ENCODE results near the gene SEC14L2.
A peak's percentile ranks its signal among the peaks of the same experiment; 100 is the strongest.
"Not testable (repeated sequence)": the region's sequence is repeated elsewhere in the genome, so short reads cannot be mapped to it uniquely, and the experiment has no call there.

SEC14L2 gene

DNA sequence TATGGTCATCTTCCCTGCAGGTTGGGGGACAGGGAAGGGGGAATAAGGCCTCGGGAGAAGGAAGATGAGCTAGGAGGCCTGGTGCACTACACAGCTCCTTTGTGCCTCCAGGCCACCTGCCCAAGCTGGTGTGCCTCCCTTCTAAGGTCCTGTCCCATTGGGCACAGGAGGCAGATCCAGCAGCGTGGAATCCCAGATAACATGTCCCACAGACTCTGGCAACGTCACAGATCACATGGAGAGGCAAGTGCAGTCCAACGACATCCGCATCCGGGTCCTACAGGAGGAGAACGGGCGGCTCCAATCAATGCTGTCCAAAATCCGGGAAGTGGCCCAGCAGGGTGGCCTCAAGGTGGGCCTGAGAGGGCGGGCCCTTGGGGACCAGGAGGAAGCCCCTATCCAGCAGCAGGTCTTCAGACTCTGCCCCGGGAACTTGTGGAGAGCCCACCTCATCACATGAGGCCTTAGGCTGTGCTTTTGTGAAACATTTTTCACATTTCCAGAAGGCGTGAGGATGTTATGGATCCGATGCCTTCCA lies 21.4 kb upstream of the SEC14L2 start:
- no peak for DNase-seq (ENCODE audit: low spot score)

DNA sequence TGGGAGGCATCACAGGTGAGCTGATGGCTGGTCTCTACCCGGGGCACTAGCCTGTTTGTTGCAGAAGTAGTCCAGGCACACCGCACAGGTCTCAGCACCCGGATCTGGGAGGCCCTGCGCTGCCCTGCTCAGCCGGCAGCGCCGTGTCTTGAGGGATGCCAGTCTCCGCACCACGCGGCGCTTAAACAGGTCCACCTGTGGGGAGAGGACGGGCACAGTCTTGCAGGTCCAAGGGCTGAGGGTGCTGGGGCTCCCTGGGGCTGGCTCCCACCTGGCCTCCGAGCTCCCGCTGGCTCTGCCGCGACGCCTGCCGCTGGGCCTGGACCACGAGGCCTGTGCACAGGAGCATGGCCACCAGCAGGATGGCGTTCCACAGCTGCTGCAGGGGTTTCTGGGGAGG lies 16.8 kb upstream of the SEC14L2 start:
- DNase-seq (ENCODE audit: low spot score): no peak

DNA sequence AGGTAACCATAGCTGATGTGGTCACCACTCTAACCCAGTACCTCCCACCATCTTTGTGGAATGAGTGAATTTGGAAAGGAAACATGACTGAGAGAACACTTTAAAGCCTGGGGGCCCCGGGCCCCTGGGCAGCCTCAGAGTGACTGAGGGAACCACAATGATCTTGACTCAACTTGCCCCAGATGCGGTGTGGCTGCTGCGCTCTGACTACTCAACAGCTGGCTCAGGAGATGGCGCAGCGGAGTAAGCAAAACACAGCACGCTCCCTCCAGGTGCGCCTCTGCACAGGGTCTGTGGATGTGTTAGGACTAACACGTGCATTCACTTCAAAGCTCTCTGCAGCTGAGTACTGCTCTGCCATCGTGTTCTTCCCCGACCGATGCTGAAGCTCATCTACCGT lies 15.6 kb upstream of the SEC14L2 start:
- no peak for DNase-seq (ENCODE audit: low spot score)

DNA sequence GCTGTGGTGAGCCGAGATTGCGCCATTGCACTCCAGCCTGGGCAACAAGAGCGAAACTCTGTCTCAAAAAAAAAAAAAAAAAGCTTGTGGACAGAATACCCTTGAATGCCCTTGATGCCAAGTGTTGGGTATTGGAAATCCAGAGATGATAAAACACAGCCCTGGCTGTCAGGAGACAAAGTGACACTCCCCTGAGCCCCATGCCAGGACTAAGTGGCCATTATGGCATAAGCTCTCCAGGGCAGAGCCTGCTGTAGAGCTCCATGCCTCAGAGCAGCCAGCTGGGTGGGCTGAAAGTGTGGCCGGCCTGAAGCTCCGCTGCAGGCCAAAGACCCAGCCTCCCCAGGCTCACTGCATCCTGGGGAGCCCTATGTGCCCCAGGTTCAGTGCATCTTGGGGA lies 14.5 kb upstream of the SEC14L2 start:
- no peak for DNase-seq (ENCODE audit: low spot score)

DNA sequence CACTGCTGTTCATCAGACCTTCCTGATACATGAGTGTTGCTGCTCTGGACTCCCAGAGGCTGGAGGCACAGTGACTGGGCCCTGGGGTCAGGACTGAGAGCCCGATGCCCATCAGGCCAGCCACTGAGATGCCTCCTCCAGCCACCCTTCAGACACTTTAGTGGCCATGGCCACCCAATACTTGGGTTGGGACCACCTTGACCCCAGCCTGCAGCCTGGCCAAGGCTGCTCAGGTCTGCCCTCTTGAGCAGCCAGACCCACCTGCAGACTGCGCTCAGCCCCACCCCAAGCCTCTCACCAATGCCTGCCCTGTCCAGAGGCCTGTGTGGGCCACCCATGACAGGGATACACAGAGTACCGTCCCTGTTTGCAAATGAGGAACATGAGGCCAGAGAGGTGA lies 13.8 kb upstream of the SEC14L2 start:
- no peak for DNase-seq (ENCODE audit: low spot score)

DNA sequence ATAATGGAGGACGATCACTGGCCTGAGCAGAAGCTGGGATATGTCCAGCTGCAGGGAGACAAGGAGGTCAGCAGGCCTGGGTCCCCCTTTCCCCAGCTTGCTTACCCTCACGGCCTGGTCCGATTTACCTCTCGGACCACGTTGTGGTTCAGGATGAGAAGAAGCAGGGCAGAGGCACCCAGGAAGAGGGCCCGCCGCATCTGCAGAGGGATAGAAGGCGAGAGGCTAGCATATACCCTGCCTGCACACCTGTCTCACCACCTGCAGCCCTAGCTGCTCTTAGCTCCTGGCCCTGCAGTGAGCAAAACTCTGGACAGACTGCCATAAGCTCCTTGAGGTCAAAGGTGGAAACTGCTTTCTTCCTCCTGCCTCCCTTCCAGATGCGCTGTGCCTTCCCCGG lies 10.9 kb upstream of the SEC14L2 start:
- no peak for DNase-seq (ENCODE audit: low spot score)

DNA sequence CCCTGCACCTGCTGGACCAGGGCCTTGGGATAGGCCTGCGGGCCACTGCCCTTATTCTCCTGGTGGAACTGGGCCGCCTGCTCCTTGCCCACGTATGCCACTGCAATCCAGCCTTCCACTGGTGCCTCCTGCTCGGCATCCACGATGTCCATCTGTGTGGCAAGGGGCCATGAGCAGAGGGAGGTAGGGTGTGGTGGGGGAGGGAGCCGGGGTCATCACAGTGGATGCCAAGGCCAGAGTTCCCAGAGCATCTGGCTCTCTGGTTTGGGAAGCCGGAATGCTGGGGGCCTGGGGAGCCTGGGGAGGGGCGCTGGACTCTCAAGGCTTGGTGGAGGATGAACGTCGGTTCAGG lies 10.2 kb upstream of the SEC14L2 start:
- DNase-seq (ENCODE audit: low spot score): no peak

DNA sequence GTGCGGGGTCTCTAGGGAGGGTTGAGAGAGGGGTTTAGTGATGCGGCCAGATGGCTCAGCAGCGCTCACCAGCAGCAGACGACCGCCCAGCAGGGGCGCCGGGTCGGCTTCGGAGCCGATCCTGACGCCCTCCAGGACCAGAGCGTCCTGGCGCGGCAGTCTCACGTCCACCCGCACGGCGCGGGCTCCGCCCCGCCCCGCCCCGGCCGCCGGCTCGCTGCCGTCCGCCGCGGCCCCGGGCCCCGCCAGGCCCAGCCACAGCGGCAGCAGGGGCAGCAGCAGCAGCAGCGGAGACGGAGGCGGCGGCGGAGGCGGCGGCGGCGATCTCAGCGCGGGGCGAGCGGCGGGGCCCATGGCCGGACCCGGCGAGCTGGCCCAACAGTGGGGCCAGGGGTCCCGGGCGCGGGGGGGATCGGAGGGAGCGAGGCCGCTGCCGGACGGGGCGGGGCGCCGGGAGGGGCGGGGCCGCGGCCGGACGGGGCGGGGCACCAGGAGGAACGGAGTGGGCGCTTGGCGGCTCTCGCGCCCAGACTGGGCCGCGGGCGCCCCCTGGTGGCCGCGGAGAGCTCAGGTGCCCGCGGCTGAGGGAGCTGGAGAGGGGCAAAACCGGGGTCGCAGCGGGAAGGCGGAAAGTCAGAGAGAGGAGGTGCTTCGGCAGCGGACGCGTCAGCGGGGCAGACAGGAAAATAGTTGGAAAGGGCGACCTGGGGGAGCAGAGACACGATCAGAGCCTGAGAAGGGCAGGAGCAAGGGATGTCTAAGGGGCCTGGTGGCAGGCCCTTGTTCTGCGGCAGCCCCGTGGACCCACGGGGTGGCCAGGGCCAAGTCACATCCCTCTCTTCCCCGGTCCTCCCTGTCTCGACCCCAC lies 9.6 kb upstream of the SEC14L2 start, which contains the start of gene RNF215:
RNF215 (minus strand) TSS at position 452 of the 868 bp plus-strand sequence; CDS start at position 354, 98 bp downstream.
- DNase-seq (ENCODE audit: low spot score): peak; percentile 91

DNA sequence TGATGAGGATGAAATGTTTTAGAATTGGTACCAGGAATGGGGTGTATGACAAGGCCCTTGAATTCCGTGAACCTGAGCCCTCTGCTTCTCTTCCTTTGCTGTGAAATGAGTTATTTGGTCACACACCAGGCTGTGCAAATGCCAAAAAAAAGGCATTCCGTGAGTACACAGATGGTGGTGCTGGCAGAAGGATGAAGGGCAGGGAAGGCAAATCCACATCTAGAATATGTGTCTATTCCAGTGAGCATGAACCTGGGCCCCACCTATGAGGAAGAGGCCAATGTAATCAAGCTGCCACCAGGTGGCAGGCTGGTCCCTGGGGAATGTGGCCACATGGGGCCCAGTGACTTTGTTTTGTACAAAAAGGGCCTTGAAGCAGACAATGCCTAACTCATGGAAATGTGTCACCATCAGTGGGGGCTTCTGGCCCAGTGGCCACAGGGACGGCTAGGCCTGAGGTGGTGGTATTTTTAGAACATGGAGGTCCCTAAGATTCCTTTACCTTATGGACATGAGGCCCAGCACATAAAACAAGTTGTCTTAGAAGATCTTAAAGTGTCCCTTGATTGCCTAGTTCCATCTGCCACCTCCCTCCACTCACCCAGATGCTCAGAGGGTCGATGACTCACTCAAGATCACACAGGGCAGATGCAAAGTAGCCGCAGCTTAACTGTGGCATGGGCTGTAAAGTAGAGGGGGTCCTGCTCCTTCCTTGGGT lies 5.7 kb upstream of the SEC14L2 start:
- peak; percentile 88 for DNase-seq (ENCODE audit: low spot score)

DNA sequence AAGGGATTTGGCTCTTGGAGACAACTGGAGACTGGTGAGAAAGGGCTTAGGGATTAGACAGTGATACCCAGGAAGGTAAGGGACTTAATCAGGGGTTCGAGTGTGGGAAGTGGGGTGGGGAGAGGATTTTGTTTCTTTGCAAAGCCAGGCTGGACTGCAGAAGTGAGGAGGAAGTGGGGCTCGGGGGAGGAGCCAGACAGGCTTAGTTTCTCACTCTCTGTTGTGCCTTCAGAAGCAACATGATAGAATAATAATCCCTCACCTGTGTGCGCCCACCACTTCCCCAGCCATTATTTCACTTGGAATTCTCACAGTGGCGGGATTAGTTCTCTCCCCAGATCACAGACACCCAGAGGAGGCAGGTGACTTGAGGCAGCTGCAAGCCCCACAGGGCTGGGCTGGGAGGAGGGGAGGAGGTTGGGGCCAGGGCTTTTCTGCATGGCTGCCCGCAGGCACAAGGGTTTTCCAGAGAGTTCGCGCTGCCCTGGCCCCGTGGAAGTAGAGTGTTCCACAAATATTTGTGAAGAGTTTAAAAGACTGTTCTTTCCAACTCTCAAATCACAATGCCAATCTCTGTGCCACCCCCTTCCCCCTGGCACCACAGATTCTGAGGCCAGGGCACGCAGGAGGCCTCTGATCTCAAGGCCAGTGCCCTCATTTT lies 4.0 kb upstream of the SEC14L2 start:
- DNase-seq (ENCODE audit: low spot score): no peak

DNA sequence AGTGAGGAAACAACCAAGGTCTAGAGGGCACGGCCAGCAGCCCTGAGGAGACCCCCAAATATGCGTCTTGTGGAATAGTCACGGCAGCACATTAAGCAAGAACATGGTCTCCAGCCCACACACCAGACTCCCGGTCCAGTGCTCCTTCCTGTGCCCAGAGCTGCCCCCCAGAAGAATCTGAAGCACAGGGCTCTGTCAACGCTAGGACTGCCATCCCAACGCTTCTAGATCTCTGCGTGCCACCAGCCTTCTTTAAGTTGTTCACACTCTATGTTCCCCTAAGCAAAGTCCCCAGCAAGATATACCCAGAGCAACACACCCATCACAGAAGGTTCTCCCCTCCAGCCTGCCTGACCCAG lies 3.5 kb upstream of the SEC14L2 start:
- no peak for DNase-seq (ENCODE audit: low spot score)

DNA sequence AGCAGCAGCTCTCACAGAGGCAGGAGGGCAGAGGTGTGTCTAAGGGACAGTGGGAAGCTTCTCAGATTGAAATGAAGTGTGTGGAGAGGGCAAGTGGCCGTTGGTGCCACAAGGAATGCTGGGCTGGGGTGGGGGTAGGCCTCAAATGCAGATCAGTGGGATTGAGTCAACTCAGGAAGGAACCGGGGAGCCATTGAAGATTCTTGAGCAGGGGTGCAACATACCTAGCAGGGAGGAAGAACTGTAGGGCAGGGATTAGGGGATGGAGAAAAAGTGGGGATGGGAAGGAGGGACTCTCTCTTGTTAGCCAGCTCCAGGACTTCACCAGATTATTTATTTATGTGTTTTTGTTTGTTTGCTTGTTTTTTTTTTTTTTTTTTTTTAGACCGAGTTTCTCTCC lies 2.9 kb upstream of the SEC14L2 start:
- DNase-seq (ENCODE audit: low spot score): no peak

DNA sequence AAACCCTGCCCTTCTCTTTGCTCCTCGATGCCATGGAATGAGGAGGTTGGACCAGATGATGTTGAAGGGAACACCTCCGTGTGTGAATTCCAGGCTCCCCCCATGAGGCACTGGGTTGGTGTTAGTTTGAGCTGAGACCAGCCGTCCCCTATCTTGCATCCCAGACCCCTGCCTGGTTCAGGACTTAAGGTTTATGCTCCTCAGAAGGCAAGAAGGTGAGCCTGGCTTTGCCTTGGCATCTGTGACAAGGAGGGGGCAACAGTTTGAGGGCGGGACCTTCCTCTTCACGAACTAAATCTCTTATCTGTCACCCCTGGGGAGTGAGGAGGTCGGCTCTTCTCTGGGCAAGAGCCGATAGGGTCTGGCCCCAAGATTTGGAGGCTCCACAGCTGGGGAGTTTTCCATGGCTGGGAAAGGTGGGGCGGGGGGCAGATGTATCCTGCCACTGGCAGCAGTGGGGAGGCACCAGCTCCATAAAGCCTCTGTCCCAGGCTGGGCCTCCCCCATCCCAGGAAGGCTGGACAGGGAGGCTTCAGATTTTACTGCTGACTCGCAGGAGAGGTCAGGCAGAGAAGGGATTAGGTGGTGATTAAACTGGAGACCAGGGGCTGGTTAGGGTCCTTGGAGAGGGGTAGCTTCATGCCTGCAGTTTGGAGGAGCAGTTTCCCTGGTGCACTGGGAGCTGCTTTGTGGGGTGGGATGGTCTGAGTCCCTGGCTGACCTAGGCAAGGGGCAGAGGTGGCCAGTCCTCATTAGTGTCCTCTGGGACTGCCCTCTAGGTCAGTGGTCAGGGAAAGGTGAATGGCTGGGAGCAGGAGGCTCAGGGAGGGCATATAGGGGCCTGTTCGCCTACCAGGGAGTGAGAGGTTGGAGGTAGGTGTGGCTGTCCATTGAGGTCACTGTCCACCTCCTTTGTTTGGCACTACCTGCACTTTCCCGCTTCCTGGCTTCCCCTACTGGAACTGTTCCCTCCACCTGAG lies 1.1 kb downstream of the SEC14L2 start:
- no peak for DNase-seq (ENCODE audit: low spot score)

DNA sequence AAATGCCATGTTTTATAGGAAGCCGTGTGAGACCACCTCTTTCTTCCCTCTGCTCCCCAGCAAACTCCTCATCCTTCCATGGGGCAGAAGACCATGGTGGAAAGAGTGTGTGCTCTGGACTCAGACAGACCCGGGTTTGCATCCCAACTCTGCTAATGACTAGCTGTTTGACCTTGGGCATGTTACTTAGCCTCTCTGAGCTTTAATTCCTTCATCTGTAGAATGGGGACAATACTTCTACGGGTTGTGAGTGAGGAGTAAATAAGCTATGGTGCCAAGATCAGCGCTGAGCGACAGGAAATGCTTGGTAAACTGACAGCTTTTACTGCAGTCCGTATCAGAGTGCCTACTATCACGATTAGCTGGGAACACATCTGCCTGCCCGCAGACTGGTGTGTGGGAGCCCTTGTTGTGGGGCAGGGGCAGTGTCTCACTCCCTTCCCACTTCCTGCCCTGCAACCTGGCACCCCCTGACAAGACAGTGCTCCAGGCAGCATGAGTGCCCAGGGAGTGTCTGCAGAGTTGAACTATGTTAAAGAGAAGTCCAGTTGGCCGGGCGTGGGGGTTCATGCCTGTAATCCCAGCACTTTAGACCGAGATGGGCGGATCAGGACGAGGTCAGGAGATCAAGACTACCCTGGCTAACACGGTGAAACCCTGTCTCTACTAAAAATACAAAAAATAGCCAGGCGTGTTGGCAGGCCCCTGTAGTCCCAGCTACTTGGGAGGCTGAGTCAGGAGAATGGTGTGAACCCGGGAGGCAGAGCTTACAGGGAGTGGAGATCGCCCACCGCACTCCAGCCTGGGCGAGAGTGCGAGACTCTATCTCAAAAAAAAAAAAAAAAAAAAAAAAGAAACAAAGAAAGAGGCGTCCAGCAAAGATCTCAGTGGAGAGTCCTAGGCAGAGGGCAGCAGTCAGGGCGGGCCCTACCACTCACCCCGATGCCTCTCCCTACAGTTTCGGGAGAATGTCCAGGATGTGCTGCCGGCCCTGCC lies 2.2 kb downstream of the SEC14L2 start:
- DNase-seq (ENCODE audit: low spot score): no peak

DNA sequence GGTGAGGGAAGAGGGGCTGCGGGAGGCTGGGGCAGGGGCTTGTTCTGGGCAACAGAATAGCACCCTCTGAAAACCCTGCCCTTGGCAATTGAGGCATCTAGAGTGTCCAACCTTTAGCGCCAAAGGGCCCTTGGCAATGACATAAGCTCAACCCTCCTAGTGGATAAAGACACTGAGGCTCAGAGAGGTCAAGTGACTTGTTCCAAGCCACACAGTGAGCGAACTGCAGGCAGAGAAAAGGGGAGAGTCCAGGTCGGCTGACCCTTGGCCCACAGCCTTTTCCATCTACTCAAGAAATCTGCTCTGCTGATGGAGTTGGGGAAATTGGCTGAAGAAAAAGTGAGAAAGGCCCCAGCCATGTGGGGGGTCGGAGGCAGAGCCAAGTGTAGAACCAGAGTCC lies 2.9 kb downstream of the SEC14L2 start:
- DNase-seq (ENCODE audit: low spot score): no peak

DNA sequence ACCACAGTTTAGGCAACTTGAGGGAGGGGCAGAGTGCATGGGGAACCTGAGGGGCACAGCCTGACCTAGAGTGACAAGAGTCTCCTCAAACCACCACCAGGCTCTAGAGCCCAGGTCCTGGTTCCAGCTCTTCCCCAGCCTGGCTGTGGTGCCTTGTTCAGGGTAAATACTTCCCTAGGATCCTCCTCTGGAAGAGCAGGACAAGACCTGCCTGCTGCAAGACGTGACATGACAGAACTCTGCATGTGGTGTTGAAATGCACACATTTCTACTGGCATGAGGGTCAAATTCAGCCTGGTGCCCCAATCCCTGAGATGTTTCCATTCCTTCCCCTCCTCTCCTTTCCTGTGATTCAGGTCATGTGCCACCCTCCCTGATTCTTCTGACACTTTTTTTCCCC lies 3.3 kb downstream of the SEC14L2 start:
- DNase-seq (ENCODE audit: low spot score): no peak

DNA sequence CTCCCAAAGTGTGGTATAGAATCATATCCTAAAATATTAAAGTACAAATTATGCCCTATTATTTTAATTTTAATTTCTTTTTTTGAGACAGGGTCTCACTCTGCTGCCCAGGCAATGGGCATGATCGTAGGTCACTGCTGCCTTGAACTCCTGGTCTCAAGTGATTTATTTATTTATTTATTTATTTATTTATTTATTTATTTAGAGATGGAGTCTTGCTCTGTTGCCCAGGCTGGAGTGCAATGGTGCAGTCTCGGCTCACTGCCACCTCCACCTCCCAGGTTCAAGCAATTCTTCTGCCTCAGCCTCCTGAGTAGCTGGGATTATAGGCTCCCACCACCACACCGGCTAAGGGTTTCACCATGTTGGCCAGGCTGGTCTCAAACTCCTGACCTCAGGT lies 4.2 kb downstream of the SEC14L2 start:
- not testable (repeated sequence) for DNase-seq (ENCODE audit: low spot score)

DNA sequence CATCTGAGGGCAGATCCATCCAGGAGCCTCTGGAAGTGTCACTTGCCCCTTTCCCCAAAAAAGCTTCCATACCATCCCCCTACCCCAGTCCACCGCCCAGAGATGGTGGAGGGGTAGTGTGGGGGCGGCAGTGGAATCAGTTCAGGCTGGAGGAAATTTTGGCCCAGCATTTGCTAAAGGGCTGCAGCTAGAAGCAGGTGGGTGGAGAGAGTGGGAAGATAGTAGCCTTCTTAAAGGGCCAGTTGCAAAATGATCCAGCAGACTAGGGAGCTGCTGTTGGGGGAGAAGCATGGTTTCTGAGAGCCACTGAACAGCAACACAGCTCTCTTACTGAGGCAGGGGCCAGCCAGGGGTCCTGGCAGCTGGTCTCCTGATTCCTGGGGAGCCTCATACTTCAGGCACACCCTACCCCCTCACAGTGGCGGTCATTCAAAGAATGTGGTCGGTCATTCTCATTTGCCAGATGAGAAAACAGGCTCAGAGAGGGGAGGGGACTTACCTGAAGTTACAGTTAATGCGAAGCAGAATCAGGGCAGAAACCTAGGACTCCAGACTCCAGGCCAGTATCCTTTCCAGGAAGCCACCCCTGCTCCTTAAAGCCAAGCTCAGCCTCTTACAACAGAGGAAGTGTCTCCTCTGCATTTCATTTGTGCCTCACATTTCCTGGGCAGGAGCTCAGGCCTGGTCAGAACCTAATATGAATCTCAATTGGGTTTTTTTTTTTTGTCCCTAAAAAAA lies 5.4 kb downstream of the SEC14L2 start:
- DNase-seq (ENCODE audit: low spot score): no peak

DNA sequence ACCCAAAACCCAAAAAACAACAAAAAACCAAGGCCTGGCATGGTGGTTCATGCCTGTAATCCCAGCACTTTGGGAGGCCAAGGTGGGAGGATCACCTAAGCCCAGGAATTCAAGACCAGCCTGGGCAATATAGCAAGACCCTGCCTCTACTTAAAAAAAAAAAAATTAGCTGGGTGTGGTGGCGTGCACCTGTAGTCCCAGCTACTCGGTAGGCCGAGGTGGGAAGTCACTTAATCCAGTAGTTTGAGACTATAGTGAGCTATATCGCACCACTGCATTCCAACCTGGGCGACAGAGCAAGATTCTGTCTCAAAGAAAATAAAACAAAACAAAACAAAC lies 5.9 kb downstream of the SEC14L2 start:
- DNase-seq (ENCODE audit: low spot score): not testable (repeated sequence)

DNA sequence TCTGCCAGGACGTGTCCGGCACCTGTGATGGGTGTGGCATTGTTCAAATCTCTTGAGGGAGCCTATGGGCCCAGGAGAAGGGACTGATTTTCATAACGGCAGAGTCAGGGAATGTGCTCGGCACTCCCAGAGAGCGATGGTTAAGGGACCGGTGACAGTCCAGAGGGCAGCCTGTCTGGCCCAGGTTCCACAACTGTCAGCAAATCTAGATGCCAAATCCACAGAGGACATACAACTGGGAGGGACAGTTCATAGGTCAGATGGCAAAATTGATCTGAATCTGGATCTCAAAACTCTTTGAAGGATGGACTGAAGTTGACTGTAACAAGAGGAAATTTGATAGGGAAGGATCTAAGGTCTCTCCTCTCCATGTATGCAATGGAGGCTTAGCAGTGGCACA lies 7.5 kb downstream of the SEC14L2 start:
- no peak for DNase-seq (ENCODE audit: low spot score)
